Left ventricle myocardium inferior (tissue), 1 donor: ENCODE results near the gene IGLL1. TPM values are rescaled to one million over a fixed set of nuclear protein-coding genes. Genes with fewer than 3 reads are reported as not detected.
"Not testable (repeated sequence)": the region's sequence is repeated elsewhere in the genome, so short reads cannot be mapped to it uniquely, and the experiment has no call there.

Experiments used
- DNase-seq: peaks from one replicate; pipeline ENCODE4 v3.0.0-alpha.2; 2020
- H3K27ac ChIP-seq: fragments of 200-600 bp; replicated peaks from 2 replicates; pipeline ENCODE4 v1.8.0; 2021
- H3K27me3 ChIP-seq: fragments of 200-600 bp; 2 replicates; pipeline ENCODE4 v1.8.0; 2021; ENCODE audit warnings: low read depth
- H3K36me3 ChIP-seq: fragments of 200-600 bp; 2 replicates; pipeline ENCODE4 v1.8.0; 2021
- H3K4me1 ChIP-seq: fragments of 200-600 bp; 2 replicates; pipeline ENCODE4 v1.8.0; 2021
- H3K4me3 ChIP-seq: fragments of 200-600 bp; 2 replicates; pipeline ENCODE4 v1.8.0; 2021; ENCODE audit warnings: mild to moderate bottlenecking, moderate library complexity
- H3K9me3 ChIP-seq: fragments of 200-600 bp; replicated peaks from 2 replicates; pipeline ENCODE4 v1.8.0; 2021
- CTCF ChIP-seq: fragments of 200-600 bp; IDR thresholded peaks from 2 replicates; pipeline ENCODE4 v1.8.0; 2021; ENCODE audit warnings: antibody characterized with exemption, mild to moderate bottlenecking, borderline replicate concordance
- intact Hi-C: fragments of 100-400 bp; cut with micrococcal nuclease; formaldehyde crosslinking; loops from one replicate; pipeline ENCODE4 v1.11.0; 2022
- total RNA-seq: library from RNA; stranded (reverse); fragmentation: NEBNext Ultra II Directional; extraction: Animal tissue kit (Norgen Biotek cat#: 25700); gene quantifications from one replicate; pipeline ENCODE4 v1.2.1, GENCODE V29; 2021
- donor health status: DM: no; HTN: yes; CAD: no; lungs with severe emphysema.

The IGLL1 gene
- total RNA-seq, 1 donor from 2014 or later, result not detected

- Histone ChIP-seq H3K36me3 (no peaks in the 10 kb centered on the region), H3K4me1 (no peaks in the 10 kb centered on the region)
- intact Hi-C loops, result no loop called here
Observed at GRCh38 chr22:23579280-23579679, 810 bp downstream of the IGLL1 start.

GRCh38 chr22:23578306-23578705 is 1.8 kb downstream of the IGLL1 start:
- no peaks in the 10 kb centered on the region for H3K4me1 ChIP-seq

More at GRCh38 chr22:23579280-23579679, 810 bp downstream of the IGLL1 start:
- Histone ChIP-seq H3K4me3 (no peak overlapping the region), H3K27me3 (peaks cover 29% of the 10 kb centered on the region), H3K27ac (no peak overlapping the region), H3K9me3 (no peaks in the 10 kb centered on the region)
- TF ChIP-seq CTCF, result no peak
- DNase-seq, result no peak

DNA sequence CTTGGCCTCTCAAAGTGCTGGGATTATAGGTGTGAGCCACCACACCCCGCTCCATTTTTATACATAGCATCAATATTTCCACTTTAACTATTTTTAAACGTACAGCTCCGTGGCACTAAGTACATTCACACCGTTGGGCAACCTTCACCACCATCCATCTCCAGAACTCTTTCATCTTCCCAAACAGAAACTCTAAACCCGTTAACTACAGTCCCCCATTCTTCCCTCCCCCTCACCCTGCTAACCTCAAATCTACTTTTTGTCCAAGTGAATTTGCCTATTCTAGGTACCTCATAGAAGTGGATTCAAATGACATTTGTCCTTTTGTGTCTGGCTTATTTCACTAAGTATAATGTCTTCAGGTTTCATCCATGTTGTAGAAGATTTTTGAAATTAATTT is 3.4 kb downstream of the IGLL1 start:
- Histone ChIP-seq H3K4me1 (no peaks in the 10 kb centered on the region), H3K4me3 (no peak overlapping the region)
- intact Hi-C loops, result no loop called here

More at GRCh38 chr22:23578306-23578705, 1.8 kb downstream of the IGLL1 start:
- Histone ChIP-seq H3K9me3 (no peaks in the 10 kb centered on the region), H3K4me3 (no peak overlapping the region), H3K36me3 (no peaks in the 10 kb centered on the region), H3K27ac (no peak overlapping the region), H3K27me3 (peaks cover 34% of the 10 kb centered on the region)
- no peak for DNase-seq
- TF ChIP-seq CTCF, result no peak
- intact Hi-C loops, result no loop called here

DNA sequence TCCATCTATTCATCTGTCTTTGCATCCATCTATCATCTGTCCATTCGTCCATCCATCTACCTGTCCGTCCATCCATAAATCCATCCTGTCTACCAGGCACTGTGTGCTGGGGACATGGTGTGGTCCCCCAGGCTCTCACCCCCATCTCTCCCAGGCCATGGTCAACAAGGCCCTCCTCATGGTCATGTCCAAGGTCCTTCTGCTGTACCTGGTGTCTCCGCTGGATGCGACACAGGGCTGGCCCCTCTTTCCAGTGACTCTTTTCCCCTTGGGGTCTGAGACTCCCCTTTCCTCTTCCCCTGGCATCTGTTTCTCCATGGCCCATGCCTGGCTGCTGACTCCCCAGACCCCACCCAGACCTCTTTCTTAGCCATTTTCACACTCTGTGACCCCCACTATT is 4.5 kb downstream of the IGLL1 start:
- intact Hi-C loops, result no loop called here
- H3K4me1 ChIP-seq, result no peaks in the 10 kb centered on the region
- peaks cover 34% of the 10 kb centered on the region for H3K27me3 ChIP-seq
- no peak for TF ChIP-seq CTCF
- no peak overlapping the region for H3K27ac ChIP-seq
- H3K4me3 ChIP-seq, result no peak overlapping the region
- H3K9me3 ChIP-seq, result no peaks in the 10 kb centered on the region
- no peaks in the 10 kb centered on the region for H3K36me3 ChIP-seq
- DNase-seq, result no peak

More for the DNA sequence above, 3.4 kb downstream of the IGLL1 start:
- DNase-seq, result no peak
- no peak for TF ChIP-seq CTCF
- H3K9me3 ChIP-seq, result no peaks in the 10 kb centered on the region
- H3K27me3 ChIP-seq, result peaks cover 34% of the 10 kb centered on the region
- no peak overlapping the region for H3K27ac ChIP-seq
- H3K36me3 ChIP-seq, result no peaks in the 10 kb centered on the region

- no peak for DNase-seq
- no peak for TF ChIP-seq CTCF
- intact Hi-C loops, result no loop called here
- H3K4me3 ChIP-seq, result no peak overlapping the region
- H3K9me3 ChIP-seq, result no peaks in the 10 kb centered on the region
- H3K27me3 ChIP-seq, result peaks cover 28% of the 10 kb centered on the region
- no peak overlapping the region for H3K27ac ChIP-seq
- H3K4me1 ChIP-seq, result no peaks in the 10 kb centered on the region
- H3K36me3 ChIP-seq, result no peaks in the 10 kb centered on the region
Observed at GRCh38 chr22:23574877-23575276, 5.2 kb downstream of the IGLL1 start.

GRCh38 chr22:23574371-23574811 is 5.7 kb downstream of the IGLL1 start:
- no peak overlapping the region for H3K27ac ChIP-seq
- H3K27me3 ChIP-seq, result peaks cover 23% of the 10 kb centered on the region
- no peak for DNase-seq
- intact Hi-C loops, result no loop called here
- no peak for TF ChIP-seq CTCF
- no peaks in the 10 kb centered on the region for H3K36me3 ChIP-seq
- H3K4me3 ChIP-seq, result no peak overlapping the region
- no peaks in the 10 kb centered on the region for H3K9me3 ChIP-seq
- no peaks in the 10 kb centered on the region for H3K4me1 ChIP-seq

DNA sequence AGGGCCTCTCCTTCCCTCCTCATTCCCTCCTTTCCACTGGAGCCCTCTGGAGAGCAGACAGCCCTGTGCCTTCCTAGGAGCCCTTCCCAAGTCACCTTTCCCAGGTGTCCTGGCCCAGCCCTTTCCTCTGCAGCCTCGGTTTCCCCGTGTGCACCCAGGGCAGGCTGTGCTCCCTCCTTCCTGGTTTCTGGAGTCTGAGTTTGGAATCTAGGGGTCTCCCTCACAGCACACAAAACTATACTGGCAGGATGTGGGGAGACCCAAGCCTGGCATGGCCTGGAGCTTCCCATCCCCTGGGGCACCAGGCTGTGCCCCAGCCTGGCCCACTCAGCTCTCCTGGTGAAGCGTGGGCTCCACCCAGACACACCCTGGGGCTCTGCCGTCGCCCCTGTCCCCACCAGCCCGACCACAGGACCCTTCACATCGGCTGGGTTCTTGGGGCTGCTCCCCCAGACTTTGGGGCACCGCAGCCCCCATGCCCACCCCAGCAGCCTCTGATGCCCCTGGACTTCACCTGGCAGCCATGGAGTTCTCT is 6.3 kb downstream of the IGLL1 start:
- DNase-seq, H3K4me3 ChIP-seq, H3K27ac ChIP-seq, H3K9me3 ChIP-seq, intact Hi-C loops, H3K36me3 ChIP-seq, H3K4me1 ChIP-seq: not testable (repeated sequence)
- H3K27me3 ChIP-seq, result peaks cover 16% of the 10 kb centered on the region

GRCh38 chr22:23573106-23573505 is 7.0 kb downstream of the IGLL1 start:
- H3K9me3 ChIP-seq, intact Hi-C loops, DNase-seq, H3K4me1 ChIP-seq, H3K27ac ChIP-seq, H3K36me3 ChIP-seq, H3K4me3 ChIP-seq: not testable (repeated sequence)
- peaks cover 11% of the 10 kb centered on the region for H3K27me3 ChIP-seq
